ENCODE measurements around the gene MCAM.
A peak's percentile ranks its signal among the peaks of the same experiment; 100 is the strongest.

The MCAM gene

GRCh38 chr11:119284344-119285157 lies 32.4 kb downstream of the MCAM start:
- Histone ChIP-seq H3K27me3 (replicated peaks; ENCODE audit: control insufficient read depth, insufficient read depth, low read length) (no peaks in the 10 kb centered on the region), H3K4me3 (replicated peaks; ENCODE audit: low read depth, low read length) (no peak overlapping the region), H3K36me3 (ENCODE audit: control insufficient read depth, insufficient read depth, low read length) (peaks cover 4% of the 10 kb centered on the region)
- TF ChIP-seq CTCF (IDR thresholded peaks at IDR 0.05; ENCODE audit: insufficient read depth, low read length, poor library complexity, severe bottlenecking), result peak; percentile 60
- no peak for DNase-seq (ENCODE audit: extremely low read depth, insufficient read length)

- H3K36me3 ChIP-seq (ENCODE audit: control insufficient read depth, insufficient read depth, low read length), result peaks cover 6% of the 10 kb centered on the region
- TF ChIP-seq CTCF (IDR thresholded peaks at IDR 0.05; ENCODE audit: insufficient read depth, low read length, poor library complexity, severe bottlenecking), result no peak
- H3K4me3 ChIP-seq (replicated peaks; ENCODE audit: low read depth, low read length), result no peak overlapping the region
- H3K27me3 ChIP-seq (replicated peaks; ENCODE audit: control insufficient read depth, insufficient read depth, low read length), result no peaks in the 10 kb centered on the region
- DNase-seq (ENCODE audit: extremely low read depth, insufficient read length), result no peak
These were observed 34.4 kb downstream of the MCAM start for GRCh38 chr11:119282495-119282894.

- H3K36me3 ChIP-seq (ENCODE audit: control insufficient read depth, insufficient read depth, low read length), result peaks cover 8% of the 10 kb centered on the region
These were observed 39.3 kb downstream of the MCAM start for GRCh38 chr11:119277660-119278059.

GRCh38 chr11:119273721-119274120 lies 43.2 kb downstream of the MCAM start:
- H3K27me3 ChIP-seq (replicated peaks; ENCODE audit: control insufficient read depth, insufficient read depth, low read length), result no peaks in the 10 kb centered on the region
- no peak overlapping the region for H3K4me3 ChIP-seq (replicated peaks; ENCODE audit: low read depth, low read length)
- no peak for DNase-seq (ENCODE audit: extremely low read depth, insufficient read length)
- H3K36me3 ChIP-seq (ENCODE audit: control insufficient read depth, insufficient read depth, low read length), result peaks cover 8% of the 10 kb centered on the region
- no peak for TF ChIP-seq CTCF (IDR thresholded peaks at IDR 0.05; ENCODE audit: insufficient read depth, low read length, poor library complexity, severe bottlenecking)

More at GRCh38 chr11:119277660-119278059, 39.3 kb downstream of the MCAM start:
- no peaks in the 10 kb centered on the region for H3K27me3 ChIP-seq (replicated peaks; ENCODE audit: control insufficient read depth, insufficient read depth, low read length)
- H3K4me3 ChIP-seq (replicated peaks; ENCODE audit: low read depth, low read length), result no peak overlapping the region
- no peak for TF ChIP-seq CTCF (IDR thresholded peaks at IDR 0.05; ENCODE audit: insufficient read depth, low read length, poor library complexity, severe bottlenecking)
- no peak for DNase-seq (ENCODE audit: extremely low read depth, insufficient read length)

- no peak overlapping the region for H3K4me3 ChIP-seq (replicated peaks; ENCODE audit: low read depth, low read length)
- no peaks in the 10 kb centered on the region for H3K27me3 ChIP-seq (replicated peaks; ENCODE audit: control insufficient read depth, insufficient read depth, low read length)
- DNase-seq (ENCODE audit: extremely low read depth, insufficient read length), result no peak
- H3K36me3 ChIP-seq (ENCODE audit: control insufficient read depth, insufficient read depth, low read length), result no peaks in the 10 kb centered on the region; the same call in 1 of the 2 replicates
- TF ChIP-seq CTCF (IDR thresholded peaks at IDR 0.05; ENCODE audit: insufficient read depth, low read length, poor library complexity, severe bottlenecking), result no peak
These were observed 49.3 kb downstream of the MCAM start for GRCh38 chr11:119267645-119268044.
